Progenitor cell of endocrine pancreas (in vitro differentiated cells): ENCODE measurements around the gene PADI2. TPM values are rescaled to one million over a fixed set of nuclear protein-coding genes. Genes with fewer than 3 reads are reported as not detected.

Experiments
- DNase-seq: peaks from one replicate; pipeline ENCODE4 v3.0.0; 2021; ENCODE audit warnings: low spot score; ENCODE audit not compliant: unreplicated experiment
- H3K27ac Mint-ChIP-seq: 2 replicates; pipeline ENCODE4 v1.8.0; 2021; ENCODE audit warnings: mild to moderate bottlenecking, moderate library complexity, mixed read lengths
- H3K27me3 Mint-ChIP-seq: 2 replicates; pipeline ENCODE4 v1.8.0; 2021; ENCODE audit warnings: mixed read lengths
- H3K36me3 Mint-ChIP-seq: 2 replicates; pipeline ENCODE4 v1.8.0; 2022; ENCODE audit warnings: mixed read lengths; ENCODE audit not compliant: insufficient read depth
- H3K4me1 Mint-ChIP-seq: 2 replicates; pipeline ENCODE4 v1.8.0; 2021; ENCODE audit warnings: low read depth, mixed read lengths
- H3K4me3 Mint-ChIP-seq: 2 replicates; pipeline ENCODE4 v1.8.0; 2021; ENCODE audit warnings: low read depth, mild to moderate bottlenecking, moderate library complexity, mixed read lengths
- H3K9me3 Mint-ChIP-seq: 2 replicates; pipeline ENCODE4 v1.8.0; 2021; ENCODE audit warnings: low read depth, mixed read lengths
- CTCF ChIP-seq: fragments of 200-600 bp; sonication (generic); IDR thresholded peaks from one replicate; pipeline ENCODE4 v1.5.0; 2021; ENCODE audit warnings: antibody characterized with exemption, mild to moderate bottlenecking; ENCODE audit not compliant: unreplicated experiment
- total RNA-seq: library from RNA; stranded (reverse); gene quantifications from 2 replicates; pipeline ENCODE4 v1.2.1, GENCODE V29; 2021

The PADI2 gene
- total RNA-seq, 1 donor from 2014 or later: 0.50 TPM

GRCh38 chr1:17086751-17087150, 32.5 kb downstream of the PADI2 start:
- no peaks in the 10 kb centered on the region for H3K4me1 Mint-ChIP-seq
- TF ChIP-seq CTCF: no peak
- DNase-seq: no peak
- H3K27me3 Mint-ChIP-seq: peaks cover 5% of the 10 kb centered on the region
- no peaks in the 10 kb centered on the region for H3K9me3 Mint-ChIP-seq
- no peak overlapping the region for H3K4me3 Mint-ChIP-seq
- H3K27ac Mint-ChIP-seq: no peak overlapping the region
- no peaks in the 10 kb centered on the region for H3K36me3 Mint-ChIP-seq

GRCh38 chr1:17084787-17085186, 34.5 kb downstream of the PADI2 start:
- Mint-ChIP-seq H3K4me1 (no peaks in the 10 kb centered on the region), H3K27ac (peak overlapping the region; percentile 2), H3K27me3 (peaks cover 2% of the 10 kb centered on the region), H3K4me3 (no peak overlapping the region), H3K9me3 (no peaks in the 10 kb centered on the region), H3K36me3 (no peaks in the 10 kb centered on the region)
- TF ChIP-seq CTCF: no peak
- no peak for DNase-seq

- H3K9me3 Mint-ChIP-seq: no peaks in the 10 kb centered on the region
- H3K36me3 Mint-ChIP-seq: no peaks in the 10 kb centered on the region
- H3K4me3 Mint-ChIP-seq: no peak overlapping the region
- no peak for DNase-seq
- no peaks in the 10 kb centered on the region for H3K4me1 Mint-ChIP-seq
- no peak overlapping the region for H3K27ac Mint-ChIP-seq
- no peak for TF ChIP-seq CTCF
- H3K27me3 Mint-ChIP-seq: peaks cover 2% of the 10 kb centered on the region
These were observed 36.5 kb downstream of the PADI2 start for GRCh38 chr1:17082761-17083160.

GRCh38 chr1:17081439-17081838, 37.8 kb downstream of the PADI2 start:
- Mint-ChIP-seq H3K4me3 (no peak overlapping the region), H3K4me1 (no peaks in the 10 kb centered on the region), H3K36me3 (no peaks in the 10 kb centered on the region), H3K9me3 (no peaks in the 10 kb centered on the region), H3K27me3 (peaks cover 2% of the 10 kb centered on the region), H3K27ac (no peak overlapping the region)
- DNase-seq: no peak
- no peak for TF ChIP-seq CTCF

GRCh38 chr1:17080880-17081279, 38.4 kb downstream of the PADI2 start:
- H3K27ac Mint-ChIP-seq: no peak overlapping the region
- H3K4me3 Mint-ChIP-seq: no peak overlapping the region
- no peaks in the 10 kb centered on the region for H3K36me3 Mint-ChIP-seq
- no peak for TF ChIP-seq CTCF
- H3K9me3 Mint-ChIP-seq: no peaks in the 10 kb centered on the region
- no peak for DNase-seq
- H3K4me1 Mint-ChIP-seq: no peaks in the 10 kb centered on the region
- H3K27me3 Mint-ChIP-seq: peaks cover 2% of the 10 kb centered on the region
